Stimulated activated CD8-positive, alpha-beta memory T cell treated with anti-CD3 and anti-CD28 coated beads, Interleukin-7, amount 100 ng/mL, for 24 hours (primary cell): ENCODE results near the gene PEX10.

Experiments used
- DNase-seq: peaks from one replicate; pipeline ENCODE4 v3.0.0-alpha.2; 2020; ENCODE audit warnings: low read depth

PEX10 gene

DNA sequence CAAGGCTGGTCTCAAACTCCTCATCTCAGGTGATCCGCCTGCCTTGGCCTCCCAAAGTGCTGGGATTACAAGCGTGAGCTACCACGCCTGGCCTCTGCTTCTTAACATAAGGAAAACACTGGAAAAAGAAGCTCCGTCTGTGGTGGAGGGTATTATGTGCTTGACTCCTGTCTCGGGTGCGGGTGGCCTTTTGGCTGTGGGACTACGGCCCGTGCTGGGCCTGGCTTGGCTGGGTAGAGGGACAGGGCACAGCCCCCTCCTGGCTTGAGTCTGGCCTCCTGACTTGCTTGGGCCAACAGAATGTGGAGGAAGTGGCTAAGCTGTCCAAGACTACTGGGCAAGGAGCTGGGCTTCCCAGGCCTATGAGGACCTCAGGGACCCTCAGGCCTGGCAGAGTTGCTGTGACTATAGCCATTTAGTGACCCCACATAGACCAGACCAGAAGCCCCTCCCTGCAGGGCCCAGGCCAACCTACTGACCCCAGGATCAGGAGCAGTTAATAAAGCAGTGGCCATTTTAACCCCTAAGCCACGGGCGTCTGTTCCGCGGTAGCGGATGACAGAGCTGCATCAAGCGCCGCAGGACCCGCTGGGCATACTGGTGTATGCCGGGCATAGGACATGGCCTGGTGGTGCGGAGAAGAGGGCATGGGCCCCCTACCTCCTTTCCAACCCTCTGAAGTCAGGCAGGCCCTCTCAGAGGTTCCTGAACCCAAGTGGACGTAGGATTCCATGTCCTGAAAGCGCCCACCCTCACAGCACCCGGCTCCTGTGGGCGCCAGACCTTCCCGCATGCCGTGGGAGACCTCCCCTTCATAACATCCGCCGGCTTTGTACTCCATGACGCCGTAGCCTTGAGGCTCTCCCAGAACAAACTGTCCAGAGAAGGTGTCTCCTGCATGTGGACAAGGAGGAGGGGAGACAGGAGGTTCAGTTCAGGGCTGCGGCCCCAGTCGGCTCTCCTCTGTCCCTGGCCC lies 25.4 kb downstream of the PEX10 start:
- no peak for DNase-seq

DNA sequence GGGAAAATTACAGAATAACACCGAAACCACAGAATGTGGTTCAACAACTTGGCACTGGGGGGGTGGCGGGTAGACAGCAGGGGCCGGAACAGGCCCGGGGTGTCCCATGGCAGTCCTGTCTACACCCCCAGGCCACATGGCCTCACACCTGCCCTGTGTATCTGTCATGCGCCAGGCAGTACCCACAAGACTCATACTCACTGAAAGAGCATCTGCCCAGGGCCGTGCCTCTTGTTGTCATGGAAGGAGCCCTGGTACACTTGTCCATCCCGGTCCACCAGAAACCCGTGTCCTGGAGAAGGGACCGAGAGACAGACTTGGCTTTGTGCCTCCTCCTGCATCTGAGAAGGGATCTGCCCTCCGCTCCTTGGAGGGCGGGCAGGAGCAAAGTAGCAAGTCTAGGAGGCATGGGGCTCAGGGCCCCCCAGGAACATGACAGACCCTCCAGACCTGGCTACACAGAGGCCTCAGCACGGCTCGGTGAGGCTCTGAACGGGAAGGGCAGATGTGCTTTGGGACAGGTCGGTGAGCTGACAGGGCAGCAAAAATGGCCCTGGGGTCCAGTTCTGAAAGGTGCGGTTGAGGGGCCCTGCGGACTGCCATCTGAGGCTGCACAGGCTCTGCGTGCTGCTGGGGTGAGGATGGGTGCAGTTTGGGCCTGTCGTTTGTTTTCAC lies 26.6 kb downstream of the PEX10 start:
- DNase-seq = no peak

DNA sequence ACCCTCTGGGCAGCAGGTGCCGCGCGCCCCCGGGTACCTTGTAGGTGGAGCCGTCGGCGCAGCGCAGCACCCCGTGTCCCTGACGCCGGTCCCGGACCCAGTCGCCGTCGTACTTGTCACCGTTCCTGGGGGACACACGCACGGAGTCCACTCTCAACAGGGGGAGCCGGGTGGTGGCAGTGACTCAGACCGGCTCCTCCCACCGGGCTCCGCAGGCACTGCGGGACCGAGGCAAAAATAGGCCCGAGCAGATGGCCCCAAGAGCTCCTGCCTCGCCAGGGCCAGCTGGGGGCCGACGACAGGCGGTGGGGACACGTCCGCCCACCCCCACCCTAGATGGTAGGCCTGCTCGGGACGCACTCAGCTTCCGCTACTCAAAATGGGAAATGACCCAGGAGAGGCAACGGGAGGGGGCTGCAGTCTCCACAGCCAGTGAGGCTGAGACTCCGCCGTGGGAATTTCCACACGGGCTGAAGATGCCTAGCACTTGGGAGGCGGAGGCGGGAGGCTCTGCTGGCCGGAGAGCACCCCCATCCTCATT lies 27.4 kb downstream of the PEX10 start:
- DNase-seq = no peak

DNA sequence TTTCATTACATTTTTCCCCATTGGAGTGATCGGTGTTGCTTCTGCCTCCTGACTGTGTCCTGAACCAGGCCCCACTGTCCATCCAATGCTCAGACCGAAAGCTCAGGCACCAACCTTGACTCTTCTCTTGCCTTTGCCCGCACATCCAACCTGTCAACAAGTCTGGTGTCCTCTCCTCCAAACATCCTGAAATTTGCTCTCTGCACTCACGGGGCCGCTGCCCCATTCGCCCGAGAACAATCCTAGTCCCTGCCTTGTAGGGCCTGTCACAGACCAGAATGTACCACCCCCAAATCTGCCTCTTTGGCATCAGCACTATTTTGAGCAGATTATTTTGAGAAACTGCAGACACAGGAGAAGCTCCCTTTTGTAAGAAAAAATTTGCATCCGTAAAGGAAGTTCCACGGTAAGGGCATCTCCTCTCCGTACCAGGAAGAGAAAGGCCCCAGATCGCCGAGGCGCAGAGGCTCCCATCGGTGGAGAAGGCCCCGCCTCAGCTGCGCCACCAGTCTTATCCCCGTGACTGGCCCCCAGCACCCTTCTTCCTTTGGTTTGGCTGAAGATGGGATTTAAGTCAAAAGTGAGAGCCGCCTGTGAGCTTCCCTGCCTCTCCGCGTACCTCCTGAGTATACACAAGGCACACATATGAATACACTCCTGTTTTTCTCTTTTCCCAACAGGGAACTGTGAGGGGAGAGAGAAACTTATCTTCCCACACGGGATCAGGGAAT lies 28.1 kb downstream of the PEX10 start:
- no peak for DNase-seq

DNA sequence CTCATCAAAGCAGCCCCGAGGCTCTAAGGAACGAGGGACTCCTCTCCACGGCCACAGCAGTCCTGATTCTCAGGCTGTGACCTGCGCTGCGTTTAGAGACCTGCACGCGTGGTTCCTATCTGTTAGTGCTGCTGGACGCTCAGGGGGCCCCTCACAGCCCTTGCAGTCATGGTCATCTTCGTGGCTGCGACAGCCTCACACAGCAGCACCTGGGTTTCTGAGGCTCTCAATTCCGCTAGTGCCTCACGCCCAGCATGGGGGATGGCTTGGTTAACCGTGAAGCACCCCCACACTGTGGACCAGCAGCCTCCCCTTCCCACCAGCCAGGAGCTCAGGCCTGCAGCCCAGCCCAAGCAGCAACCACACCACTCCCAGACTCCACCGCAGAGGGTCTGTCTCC lies 28.8 kb downstream of the PEX10 start:
- DNase-seq = no peak

DNA sequence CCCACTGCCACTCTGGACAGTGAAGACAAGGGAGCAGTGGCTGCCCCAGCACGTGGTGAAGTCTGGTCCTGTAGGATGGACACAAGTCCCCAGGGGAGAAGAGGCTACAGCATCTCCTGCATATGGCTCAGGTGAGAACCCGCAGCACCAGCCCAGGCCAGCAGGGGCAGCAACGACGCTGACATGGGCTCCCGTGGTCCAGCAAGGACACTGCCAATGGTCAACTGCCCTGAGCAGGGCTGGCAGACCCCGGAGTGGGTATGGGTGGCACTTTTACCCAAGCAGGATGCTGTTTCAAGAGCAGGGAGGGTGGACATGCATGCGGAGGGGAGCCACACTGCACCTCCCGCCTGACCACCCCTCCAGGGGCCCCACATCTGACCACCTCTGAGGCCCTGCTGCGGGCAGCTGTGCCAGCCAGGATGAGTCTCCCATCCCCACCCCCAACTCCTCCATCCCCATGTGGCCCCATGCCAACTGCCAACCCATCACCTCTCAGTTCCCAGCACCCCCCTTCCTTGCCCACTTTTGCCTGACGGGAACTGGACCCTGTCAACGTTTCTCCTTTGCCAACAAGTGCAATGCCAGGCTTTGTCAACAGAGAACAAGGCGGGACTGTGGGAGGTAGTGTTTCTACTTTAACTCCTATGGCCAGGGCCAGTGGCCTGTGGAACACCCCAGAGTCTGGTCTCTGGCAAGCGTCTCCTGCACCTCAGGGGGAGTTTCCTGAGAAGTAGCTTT lies 29.6 kb downstream of the PEX10 start:
- DNase-seq = no peak

DNA sequence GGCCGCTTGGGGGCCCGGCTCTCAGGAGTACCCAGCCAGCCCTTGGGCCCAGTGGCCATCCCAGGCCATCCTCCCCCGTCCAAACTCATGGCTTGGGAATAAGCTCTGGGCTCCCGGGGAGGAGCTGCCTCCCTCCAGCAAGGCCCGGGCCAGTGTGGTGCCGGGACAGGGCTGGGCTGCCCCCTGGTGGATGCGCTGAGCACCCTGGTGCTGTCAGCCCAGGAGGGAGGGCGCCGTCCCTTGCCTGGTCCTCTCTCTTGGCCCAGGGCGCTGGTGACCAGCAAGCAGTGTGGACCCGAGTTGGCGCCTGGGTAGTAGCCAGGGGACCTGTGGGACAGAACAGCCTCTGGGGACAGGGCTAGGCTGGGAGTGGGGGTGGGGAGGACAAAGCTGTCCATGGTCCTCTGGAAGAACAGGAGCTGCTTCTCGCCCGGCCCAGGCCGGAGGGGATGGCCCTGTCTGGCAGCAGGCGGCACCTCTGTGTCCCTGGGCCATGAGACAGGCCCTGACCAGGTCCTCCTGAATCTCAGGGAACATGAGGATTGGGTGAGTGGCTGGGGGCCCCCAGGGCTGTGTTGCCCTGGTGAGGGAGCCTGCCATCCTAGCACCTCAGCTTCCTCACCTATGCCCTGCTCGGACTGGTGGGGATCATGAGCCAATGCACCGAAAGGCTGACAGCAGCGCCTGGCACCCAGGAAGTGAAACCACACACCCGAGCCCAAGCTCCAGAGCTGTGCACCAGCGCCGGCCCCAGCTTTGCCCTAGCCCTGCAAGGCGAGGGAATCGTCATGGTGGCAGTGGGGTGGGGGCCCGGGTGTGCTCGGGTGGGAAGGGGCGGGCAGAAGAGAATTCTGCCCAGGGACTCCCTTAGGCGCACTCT lies 30.4 kb downstream of the PEX10 start:
- peak; percentile 54 for DNase-seq

DNA sequence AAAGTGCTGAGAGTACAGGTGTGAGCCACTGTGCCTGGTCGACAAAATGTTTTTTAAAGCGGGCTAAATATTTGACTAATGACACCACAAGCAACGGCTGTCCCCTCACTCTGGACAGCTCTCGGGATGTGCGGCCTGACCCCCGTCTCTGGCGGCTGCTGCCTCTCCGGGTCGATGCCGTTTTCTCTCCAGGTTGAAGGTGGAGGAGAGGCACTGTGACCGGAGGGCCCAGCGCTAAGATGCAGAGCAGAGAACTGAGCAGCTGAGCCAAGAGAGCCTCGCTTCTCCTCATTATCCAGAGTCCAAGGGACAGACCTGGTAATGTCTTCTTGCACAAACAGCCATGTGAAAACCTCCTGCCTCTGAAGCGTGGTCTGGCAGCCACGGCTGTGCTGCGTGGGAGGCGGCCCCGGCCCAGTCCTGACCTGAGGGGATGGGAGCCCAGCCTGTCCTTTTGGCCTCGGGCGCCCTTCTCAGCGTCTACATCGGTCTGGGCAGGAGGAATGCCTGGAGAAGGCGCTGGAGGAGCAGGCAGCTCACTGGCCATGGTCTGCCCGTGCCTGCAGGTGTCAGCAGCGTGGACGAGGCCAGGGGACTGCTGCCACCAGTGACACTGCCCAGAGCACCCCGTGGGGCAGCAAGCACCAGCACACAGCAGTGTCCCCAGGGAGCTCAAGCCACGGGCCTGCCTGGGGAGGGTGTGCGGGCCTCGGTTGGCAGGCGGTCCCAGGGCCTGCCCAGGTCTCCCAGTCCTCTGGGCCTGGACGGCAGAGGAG lies 31.4 kb downstream of the PEX10 start:
- no peak for DNase-seq

DNA sequence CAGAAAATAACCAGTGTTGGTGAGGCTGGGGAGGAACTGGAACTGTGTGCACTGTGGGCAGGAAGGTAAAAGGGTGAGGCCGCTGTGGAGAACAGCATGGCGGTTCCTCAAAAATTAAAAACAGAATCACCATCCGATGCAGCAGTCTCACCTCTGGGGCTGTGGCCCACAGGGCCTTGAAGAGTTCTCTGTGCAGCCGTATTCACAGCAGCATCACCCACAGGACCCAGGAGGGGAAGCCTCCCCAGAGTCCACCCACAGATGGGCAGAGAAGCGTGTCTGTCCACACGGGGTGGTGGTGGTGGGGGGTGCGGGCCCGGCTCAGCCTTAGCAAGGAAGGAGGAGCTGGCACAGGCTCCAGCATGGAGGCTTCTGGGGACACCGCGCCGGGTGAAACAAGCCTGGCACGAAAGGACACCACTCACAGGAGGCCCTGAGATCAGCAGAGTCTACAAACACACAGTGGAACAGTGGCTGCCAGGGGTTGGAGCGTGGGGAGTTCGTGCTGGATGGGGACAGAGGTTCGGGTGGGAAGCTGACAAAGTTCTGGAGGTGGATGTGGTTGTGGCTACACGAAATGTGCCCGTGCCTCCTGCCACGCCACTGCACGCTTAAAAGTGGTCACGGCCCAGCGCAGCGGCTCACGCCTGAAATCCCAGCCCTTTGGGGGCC lies 32.5 kb downstream of the PEX10 start:
- no peak for DNase-seq

DNA sequence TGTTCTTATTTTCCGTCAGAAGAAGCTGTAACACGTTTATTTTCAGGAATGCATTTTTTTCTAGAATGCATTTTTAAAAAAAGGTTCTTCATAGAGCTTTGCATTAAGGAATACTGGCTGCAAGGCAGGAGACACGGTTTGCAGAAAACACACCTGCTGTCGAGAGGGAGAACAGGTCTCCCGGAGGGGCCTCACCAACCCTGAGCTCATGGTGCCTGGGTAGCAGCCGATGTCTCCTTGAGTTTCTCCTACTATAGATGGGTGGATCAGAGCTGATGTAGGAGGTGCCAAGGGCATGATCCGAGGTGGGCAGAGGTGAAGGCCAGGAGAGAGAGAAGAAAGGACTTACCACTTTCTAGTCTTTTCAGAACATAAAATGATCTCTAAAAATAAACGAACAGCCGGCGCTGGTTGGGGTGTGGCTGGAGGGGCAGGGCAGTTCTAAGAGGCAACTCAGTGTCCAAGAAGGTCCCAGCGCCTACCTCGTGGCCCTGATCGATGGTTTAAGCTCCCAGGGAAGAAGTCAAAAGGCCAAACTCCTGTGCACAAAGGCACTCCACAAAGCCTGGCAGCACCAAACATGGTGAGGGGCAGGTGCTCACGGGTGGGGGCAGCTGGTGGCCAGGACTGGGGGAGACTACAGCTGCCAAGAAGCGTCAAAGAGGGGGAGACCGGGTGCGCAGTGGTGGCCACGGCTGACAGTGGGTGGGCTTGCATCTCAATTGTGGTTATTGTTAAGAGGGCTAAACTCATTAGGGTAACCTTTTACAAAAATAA lies 33.2 kb downstream of the PEX10 start:
- DNase-seq = no peak

DNA sequence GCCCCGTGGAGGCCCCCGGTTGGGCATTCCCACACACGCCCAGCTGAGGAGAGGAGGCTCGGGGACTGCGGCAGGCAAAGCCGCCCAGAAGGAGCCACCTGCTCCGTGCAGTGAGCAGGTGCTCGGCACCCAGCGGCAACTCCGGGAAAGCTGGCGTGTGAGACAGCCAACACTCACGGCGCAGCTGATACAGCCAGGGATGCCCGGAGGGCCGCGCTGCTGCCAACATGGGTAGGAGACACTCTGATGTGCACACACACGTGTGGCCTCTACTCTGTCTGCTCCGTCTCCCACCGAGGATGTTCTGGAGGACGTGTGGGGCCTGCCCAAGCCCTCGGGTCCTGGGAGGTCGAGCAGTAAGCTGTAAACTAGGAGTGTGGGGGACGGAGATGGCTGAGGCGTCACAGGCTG lies 33.9 kb downstream of the PEX10 start:
- no peak for DNase-seq

DNA sequence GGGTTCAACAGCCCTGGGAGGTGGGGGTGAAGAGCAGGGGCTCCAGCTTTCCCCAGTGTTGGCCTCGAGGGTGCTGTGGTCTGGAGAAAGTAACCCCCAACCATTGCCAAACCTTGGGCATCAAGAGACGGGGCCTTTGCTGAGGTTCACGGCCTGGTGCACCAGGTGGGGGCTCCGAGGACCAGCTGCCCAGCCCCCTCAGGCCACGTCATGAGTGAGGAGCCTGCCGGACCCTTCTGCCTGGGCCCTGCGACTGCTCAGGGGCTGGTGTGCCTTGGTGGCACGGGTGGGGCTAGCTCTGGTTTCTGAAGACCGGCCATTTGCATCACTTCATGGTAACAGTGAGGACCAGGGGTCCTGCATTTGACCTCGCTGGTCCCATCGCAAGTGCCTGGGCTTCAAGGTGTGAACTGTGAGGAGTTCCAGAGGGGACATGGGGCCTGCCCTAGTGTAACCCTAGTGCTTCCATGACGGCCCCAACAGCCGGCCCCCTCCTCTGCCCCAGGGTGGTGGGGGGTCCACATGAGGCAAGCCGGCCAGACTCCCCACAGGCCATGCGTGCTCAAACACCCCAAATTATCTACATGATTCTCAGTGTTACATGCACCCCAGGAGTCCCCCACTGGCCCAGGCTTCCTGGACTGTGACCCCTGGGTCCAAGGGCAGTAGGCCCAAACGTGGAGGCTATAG lies 34.5 kb downstream of the PEX10 start:
- DNase-seq = no peak

DNA sequence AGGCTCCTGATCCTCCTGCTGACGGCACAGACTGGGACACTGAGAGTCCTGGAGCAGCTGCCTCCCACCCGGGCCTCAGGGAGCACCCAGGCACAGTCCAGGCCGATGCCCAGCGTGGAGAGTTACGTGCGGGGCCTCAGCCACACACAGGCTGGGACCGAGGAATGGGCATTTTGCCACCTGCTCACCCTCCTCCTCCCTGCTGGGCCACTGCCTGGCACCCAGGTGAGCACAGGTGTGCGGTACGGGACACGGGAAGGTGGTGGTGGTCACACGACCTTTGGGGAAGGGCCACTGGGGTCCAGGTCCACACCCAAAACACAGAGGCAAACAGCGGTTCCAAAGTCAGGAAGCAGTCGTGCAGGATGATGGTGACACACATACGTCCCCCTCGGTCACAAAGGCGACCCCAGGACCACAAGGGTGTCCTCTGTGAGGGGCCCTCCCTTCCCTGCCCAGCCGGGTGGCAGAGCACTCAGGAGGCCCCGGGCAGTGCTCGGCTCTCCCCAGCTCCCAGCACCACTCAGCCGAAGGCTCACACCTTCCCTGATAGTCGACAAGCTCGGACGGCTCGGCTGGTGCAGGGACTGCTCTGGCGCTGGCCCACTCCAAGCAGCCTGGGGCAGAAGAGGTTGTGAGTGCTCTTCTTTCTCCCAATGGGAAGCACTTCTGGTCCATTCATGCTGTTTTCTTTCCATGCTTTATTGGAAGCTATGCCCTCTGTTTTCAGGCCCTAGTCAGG lies 35.3 kb downstream of the PEX10 start:
- DNase-seq = no peak

DNA sequence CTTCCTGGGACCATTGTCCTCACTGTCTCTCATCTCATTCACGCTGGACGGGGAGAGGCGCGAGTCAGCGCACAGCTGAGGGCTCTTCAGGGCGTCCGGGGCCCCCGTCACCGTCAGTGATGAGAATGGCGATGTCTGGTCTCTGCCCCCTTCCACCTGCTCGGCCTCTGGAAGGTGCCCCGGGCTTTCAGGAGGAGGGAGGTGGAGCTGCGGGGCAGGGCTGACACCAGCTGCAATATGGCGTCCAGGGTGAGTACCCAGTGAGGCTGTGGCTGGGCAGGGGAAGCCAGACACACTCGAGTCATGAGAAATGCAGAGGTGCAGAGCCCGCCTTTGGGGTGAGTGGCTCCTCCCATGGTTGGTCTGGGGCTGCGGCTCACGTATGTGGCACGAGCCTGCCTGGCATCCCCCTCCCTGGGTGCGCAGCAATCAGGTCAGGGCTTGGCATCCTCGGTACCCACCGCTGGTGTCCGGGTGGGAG lies 36.1 kb downstream of the PEX10 start:
- no peak for DNase-seq

DNA sequence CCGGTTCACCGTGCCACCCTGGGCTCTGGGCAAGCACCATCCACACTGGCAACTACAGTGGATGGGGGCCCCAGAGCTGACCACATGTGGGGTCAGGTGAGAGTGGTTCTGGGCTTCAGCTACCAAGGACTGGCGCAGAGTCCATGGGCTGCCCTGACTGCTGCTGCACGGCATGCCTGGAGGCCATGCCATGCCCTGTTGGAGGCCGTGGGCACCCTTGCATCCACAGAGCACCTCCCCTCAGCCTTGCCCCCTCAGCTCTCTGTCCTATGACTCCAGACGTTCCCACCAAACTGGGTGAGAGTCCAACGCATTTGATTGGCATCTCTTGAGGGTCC lies 36.5 kb downstream of the PEX10 start:
- DNase-seq = no peak

DNA sequence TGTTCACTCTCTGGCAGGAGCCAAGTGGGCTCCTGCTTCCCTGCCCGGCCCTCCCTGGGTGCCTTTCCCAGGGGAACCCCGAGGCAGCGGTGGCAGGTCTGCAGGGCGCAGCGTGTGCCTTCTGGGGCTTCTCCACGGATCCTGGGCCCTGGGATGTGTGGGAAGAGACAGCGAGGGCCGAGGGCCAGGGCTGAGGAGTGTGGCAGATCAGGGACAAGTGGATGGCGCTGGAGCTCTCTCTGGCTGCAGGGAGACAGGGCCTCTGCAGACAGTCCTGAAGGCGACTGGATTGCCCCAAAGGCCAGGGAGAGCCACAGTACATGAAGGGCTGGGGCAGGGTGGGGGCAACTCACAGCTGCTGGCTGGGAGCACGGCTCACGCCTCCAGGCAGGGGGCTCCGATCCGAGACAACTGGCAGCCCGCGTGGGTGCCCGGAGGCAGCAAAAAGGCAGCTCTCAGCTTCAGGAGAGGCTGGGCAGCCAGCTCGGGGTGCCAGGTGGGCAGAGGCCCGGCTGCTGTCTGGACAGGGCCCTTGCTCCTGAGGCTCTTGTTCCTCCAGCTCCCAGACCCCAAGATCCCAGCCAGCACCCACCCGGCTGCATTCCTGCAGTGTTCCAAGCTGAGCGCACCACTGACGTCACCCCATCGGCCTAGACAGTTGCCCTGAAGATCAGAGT lies 37.0 kb downstream of the PEX10 start:
- DNase-seq = no peak
